Panc1 (cell line): ENCODE data around the gene UFD1. TPM values are rescaled to one million over a fixed set of nuclear protein-coding genes. Genes with fewer than 3 reads are reported as not detected.

Experiments
- ATAC-seq: fragments of 200-7000 bp; cut with Tn5 transposase; 2 replicates; pipeline ENCODE4 v1.9.1; 2020; ENCODE audit warnings: mild to moderate bottlenecking, moderate library complexity
- BruUV-seq: library from RNA; stranded (reverse); fragments of 400-500 nt; replicated peaks from 2 replicates; lab custom pipeline; 2021; lab: Mats Ljungman, UMichigan
- CTCF ChIA-PET: fragments of 300-600 bp; sonication (Branson Sonifier 250); formaldehyde crosslinking; loops from one replicate; lab custom pipeline; 2022; ENCODE audit warnings: antibody characterized with exemption; lab: Charles Lee
- POLR2A ChIA-PET: fragments of 300-600 bp; sonication (Branson Sonifier 250); formaldehyde crosslinking; loops from one replicate; lab custom pipeline; 2022; ENCODE audit warnings: antibody characterized with exemption; lab: Charles Lee
- DNase-seq: peaks from one replicate; pipeline ENCODE4 v3.0.0-alpha.2; 2010; ENCODE audit warnings: low read depth, low spot score
- H3K27ac ChIP-seq: 2 replicates; pipeline ENCODE4 v1.5.1; 2011; ENCODE audit warnings: mild to moderate bottlenecking, low read length, inconsistent platforms
- H3K27me3 ChIP-seq: fragments of 200-500 bp; sonication (Bioruptor generic); 2 replicates; pipeline ENCODE4 v1.6.0; 2014; ENCODE audit warnings: low read length, inconsistent platforms; ENCODE audit not compliant: control insufficient read depth, insufficient read depth
- H3K36me3 ChIP-seq: fragments of 200-500 bp; sonication (Bioruptor generic); 2 replicates; pipeline ENCODE4 v1.5.1; 2014; ENCODE audit warnings: inconsistent platforms, mild to moderate bottlenecking, low read length, moderate library complexity; ENCODE audit not compliant: control insufficient read depth, insufficient read depth
- H3K4me1 ChIP-seq: 2 replicates; pipeline ENCODE4 v1.5.1; 2011; ENCODE audit warnings: inconsistent platforms, mild to moderate bottlenecking, low read length, moderate library complexity; ENCODE audit not compliant: control insufficient read depth, insufficient read depth
- H3K4me3 ChIP-seq, 2 experiments: 2 replicates each; pipeline ENCODE4 v1.5.1; 2011 to 2012; ENCODE audit warnings: low read depth in 2 of 2, low read length in 2 of 2, mild to moderate bottlenecking in 2 of 2, inconsistent platforms in 1 of 2, moderate library complexity in 1 of 2
- H3K9me3 ChIP-seq: fragments of 200-500 bp; sonication (Bioruptor generic); 2 replicates; pipeline ENCODE4 v1.5.1; 2014; ENCODE audit warnings: low read depth, mild to moderate bottlenecking, inconsistent platforms, low read length, moderate library complexity; ENCODE audit not compliant: control insufficient read depth, insufficient read depth
- CTCF ChIP-seq: fragments of 450-650 bp; IDR thresholded peaks from 2 replicates; pipeline ENCODE4 v1.5.1; 2017; ENCODE audit warnings: mild to moderate bottlenecking
- POLR2AphosphoS5 ChIP-seq: IDR thresholded peaks from 2 replicates; pipeline ENCODE4 v1.6.1; 2012; ENCODE audit warnings: mild to moderate bottlenecking, low read depth, low read length, moderate library complexity
- REST ChIP-seq, 2 experiments: IDR thresholded peaks; 2 replicates each; pipeline ENCODE4 v1.6.1; 2011 to 2012; ENCODE audit warnings: low read depth in 2 of 2, control low read depth in 1 of 2, low read length in 1 of 2, mild to moderate bottlenecking in 1 of 2, moderate library complexity in 1 of 2; ENCODE audit not compliant: insufficient read depth in 1 of 2
- SIN3A ChIP-seq: IDR thresholded peaks from 2 replicates; pipeline ENCODE4 v1.6.1; 2012; ENCODE audit warnings: low read depth, mild to moderate bottlenecking, low read length, moderate library complexity, borderline replicate concordance; ENCODE audit not compliant: insufficient read depth
- TCF7L2 ChIP-seq: IDR thresholded peaks from 2 replicates; pipeline ENCODE4 v1.6.1; 2011; ENCODE audit warnings: mild to moderate bottlenecking, low read depth, low read length, inconsistent platforms
- in situ Hi-C: cut with HindIII; loops from 2 replicates; pipeline ENCODE4 v1.10.0; 2016; ENCODE audit warnings: low sequenced_read_pairs, low pct_unique_long_range_greater_than_20kb
- intact Hi-C: fragments of 100-400 bp; cut with micrococcal nuclease; formaldehyde crosslinking; loops from one replicate; pipeline ENCODE4 v1.10.0; 2022; ENCODE audit not compliant: unreplicated experiment
- total RNA-seq: library from RNA; stranded (reverse); gene quantifications from one replicate; pipeline ENCODE4 v1.2.1, GENCODE V29; 2021; ENCODE audit not compliant: unreplicated experiment

UFD1 gene
- total RNA-seq, 1 experiment from 2014 or later, result 82.8 TPM

- peaks cover 4% of the 10 kb centered on the region; the same call in 1 of the 2 replicates for H3K36me3 ChIP-seq
- H3K4me1 ChIP-seq, result no peaks in the 10 kb centered on the region
- intact Hi-C loops, result no loop called here
- H3K27ac ChIP-seq, result no peak overlapping the region
- no peak for TF ChIP-seq REST (IDR thresholded peaks at IDR 0.05; ENCODE audit: insufficient read depth in 1 of 2, low read depth in 2 of 2, low read length in 1 of 2)
- TF ChIP-seq POLR2AphosphoS5, result no peak
- TF ChIP-seq CTCF, result no peak
- TF ChIP-seq TCF7L2, result no peak
- no peak for TF ChIP-seq SIN3A
- ATAC-seq (no peak), DNase-seq (no peak)
- H3K9me3 ChIP-seq, result no peaks in the 10 kb centered on the region
- POLR2A ChIA-PET, result no interaction called here
- in situ Hi-C loops, result no loop called here
- BruUV-seq, result no TSS peak
- CTCF ChIA-PET, result no interaction called here
- H3K4me3 ChIP-seq, result no peak overlapping the region
- H3K27me3 ChIP-seq, result no peaks in the 10 kb centered on the region
Observed at GRCh38 chr22:19456541-19456940, 22.5 kb downstream of the UFD1 start.

- H3K9me3 ChIP-seq, result no peaks in the 10 kb centered on the region
- TF ChIP-seq REST (IDR thresholded peaks at IDR 0.05; ENCODE audit: insufficient read depth in 1 of 2, low read depth in 2 of 2, low read length in 1 of 2), result no peak
- in situ Hi-C loops (no loop called here), intact Hi-C loops (no loop called here)
- no peak overlapping the region for H3K27ac ChIP-seq
- H3K4me1 ChIP-seq, result no peaks in the 10 kb centered on the region
- ChIA-PET CTCF (interaction anchor here (0.6 kb wide), 1 partner anchor 129 kb away, joined by 6 read pairs; no protein-coding TSS in a partner anchor), POLR2A (no interaction called here)
- H3K27me3 ChIP-seq, result no peaks in the 10 kb centered on the region
- H3K4me3 ChIP-seq, result no peak overlapping the region
- ATAC-seq, result no peak
- no TSS peak for BruUV-seq
- peaks cover 3% of the 10 kb centered on the region; the same call in 1 of the 2 replicates for H3K36me3 ChIP-seq
- DNase-seq, result no peak
Observed at GRCh38 chr22:19455585-19456370, 23.2 kb downstream of the UFD1 start.
